GM21515 (cell line): ENCODE results near the gene MAN1C1.

Experiments used
- ATAC-seq: cut with Tn5 transposase; IDR thresholded peaks from one replicate; pipeline ENCODE4 v1.9.1; 2021; ENCODE audit not compliant: unreplicated experiment

MAN1C1 gene

GRCh38 chr1:25774206-25774803 lies 157.7 kb downstream of the MAN1C1 start:
- ATAC-seq = no peak

DNA sequence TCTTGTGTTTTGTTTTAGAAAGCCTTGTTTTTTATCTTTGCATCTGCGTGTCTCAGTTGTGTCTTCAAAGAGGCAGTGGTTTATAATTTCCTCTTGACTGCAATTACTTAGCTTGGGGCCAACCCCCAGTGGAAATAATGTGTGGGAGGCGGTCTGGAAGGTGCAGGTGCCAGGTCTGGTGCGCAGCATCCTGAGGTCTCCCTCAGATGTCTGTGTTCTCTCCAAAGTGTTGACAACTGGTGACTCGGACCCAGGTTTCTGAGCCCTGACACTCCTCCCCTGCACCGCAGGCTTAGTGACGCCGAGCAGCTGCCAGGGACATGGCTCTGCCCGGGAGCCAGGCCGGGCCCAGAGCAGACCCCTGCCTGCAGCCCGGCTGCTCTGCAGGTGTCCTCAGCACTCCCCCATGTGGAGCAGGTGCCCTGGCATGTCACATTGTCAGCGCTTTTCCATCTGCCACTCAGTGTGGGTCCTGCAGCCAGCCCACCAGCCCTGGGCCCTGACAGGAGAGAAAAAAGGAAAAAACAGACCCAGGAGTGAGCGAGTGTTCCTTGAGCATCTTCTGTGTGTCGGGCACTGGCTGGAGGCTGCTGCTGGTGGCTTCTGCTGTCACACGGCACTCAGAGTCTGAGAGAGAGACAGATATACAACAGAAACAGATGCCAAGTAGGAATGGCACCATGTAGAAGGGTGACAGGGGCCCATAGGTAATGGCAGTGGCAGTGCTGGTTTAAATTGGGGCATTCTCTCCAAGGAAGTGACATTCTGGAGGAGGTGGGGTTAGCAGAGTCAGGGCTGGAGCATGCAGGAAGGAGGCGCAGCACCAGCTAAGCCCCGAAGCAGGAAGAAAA lies 158.6 kb downstream of the MAN1C1 start:
- no peak for ATAC-seq

DNA sequence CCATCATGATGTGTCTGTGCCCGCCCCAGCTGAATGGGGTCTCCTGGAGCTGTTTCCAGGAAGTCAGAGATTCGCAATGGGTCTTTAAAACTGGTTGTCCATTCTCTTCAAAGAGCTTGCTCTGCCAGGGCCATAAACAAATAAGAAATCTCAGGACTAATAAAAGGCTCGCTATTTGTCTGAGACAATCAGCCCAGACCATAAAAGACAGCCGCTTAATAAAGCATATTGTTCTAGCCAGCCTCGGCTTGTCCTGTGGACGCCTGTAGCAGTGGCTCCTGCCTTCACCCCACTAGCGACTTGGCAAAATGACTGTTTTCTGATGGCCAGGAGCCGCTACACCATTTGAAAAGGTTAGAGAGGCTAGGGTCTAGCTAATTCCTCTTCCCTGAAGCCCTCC lies 162.8 kb downstream of the MAN1C1 start:
- no peak for ATAC-seq

DNA sequence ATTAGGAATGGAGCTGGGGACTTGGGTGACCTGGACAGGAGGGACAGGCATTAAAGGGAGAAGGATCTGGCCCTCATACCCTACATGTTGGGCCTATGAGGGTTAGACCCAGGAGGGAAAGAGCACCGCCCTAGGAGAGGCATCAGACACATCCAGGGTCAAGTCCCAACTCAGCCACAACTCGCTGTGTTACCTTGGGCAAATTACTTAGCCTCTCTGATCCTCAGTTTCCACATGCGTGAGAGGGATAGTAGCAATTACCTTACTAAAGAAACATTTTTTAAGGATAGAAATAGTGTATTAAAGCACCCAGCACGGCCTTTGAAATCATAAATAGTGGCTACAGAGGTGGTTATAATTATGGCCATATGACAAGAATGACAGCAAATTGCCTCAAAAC lies 163.3 kb downstream of the MAN1C1 start:
- no peak for ATAC-seq

- no peak for ATAC-seq
Observed at GRCh38 chr1:25780318-25781129, 163.9 kb downstream of the MAN1C1 start.

GRCh38 chr1:25781130-25781433 lies 164.5 kb downstream of the MAN1C1 start:
- ATAC-seq = no peak

GRCh38 chr1:25782608-25783201 lies 166.1 kb downstream of the MAN1C1 start:
- no peak for ATAC-seq

DNA sequence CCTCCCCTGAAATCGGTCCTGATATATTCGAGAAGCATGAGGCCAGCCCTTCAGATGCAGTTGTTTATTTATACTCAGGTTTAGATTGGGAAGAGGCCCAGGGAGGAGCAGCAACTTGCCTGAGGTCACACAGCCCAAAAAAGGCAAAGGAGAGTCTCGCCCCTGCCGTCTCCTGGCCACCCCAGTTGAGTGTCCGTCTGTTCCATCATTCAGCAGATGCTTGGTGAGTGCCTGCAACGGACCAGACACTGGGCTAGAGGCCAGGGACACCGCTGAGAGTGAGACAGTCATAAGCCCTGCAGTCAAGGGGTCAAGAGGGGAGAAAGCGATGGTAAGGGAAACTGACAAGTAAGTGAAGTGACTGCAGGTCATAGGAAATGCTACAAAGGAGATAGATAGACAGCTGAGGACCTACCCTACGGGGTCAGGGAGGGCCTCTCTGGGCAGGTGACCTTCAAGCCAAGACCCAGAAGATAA lies 168.0 kb downstream of the MAN1C1 start:
- ATAC-seq = no peak

GRCh38 chr1:25785333-25786067 lies 168.9 kb downstream of the MAN1C1 start:
- no peak for ATAC-seq

- ATAC-seq = no peak
Observed at GRCh38 chr1:25786887-25787759, 170.5 kb downstream of the MAN1C1 start.

GRCh38 chr1:25787760-25788166 lies 171.2 kb downstream of the MAN1C1 start:
- no peak for ATAC-seq

DNA sequence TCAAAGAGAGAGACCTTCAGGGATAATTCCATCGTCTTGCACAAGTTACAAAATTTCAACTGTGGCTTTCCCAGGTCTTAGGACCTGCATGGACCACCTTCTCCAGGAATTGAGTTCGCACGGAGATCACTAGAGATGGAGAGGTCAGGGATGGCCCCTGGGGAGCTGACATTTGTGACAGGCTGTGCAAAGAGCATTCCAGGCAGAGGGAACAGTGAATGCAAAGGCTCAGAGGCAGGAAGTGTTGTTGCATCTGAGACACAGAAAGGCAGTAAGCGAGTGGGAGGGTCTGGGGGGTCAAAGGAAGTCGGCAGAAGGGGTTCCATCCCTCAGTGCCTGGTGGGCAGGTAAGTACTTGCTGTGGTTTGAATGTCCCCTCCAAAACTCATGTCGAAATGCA lies 173.9 kb downstream of the MAN1C1 start:
- no peak for ATAC-seq

- ATAC-seq = no peak
Observed at GRCh38 chr1:25792115-25792514, 175.5 kb downstream of the MAN1C1 start.

- no peak for ATAC-seq
Observed at GRCh38 chr1:25793585-25794170, 177.1 kb downstream of the MAN1C1 start.

GRCh38 chr1:25794325-25794724 lies 177.7 kb downstream of the MAN1C1 start:
- no peak for ATAC-seq

GRCh38 chr1:25795211-25795610 lies 178.6 kb downstream of the MAN1C1 start:
- no peak for ATAC-seq

DNA sequence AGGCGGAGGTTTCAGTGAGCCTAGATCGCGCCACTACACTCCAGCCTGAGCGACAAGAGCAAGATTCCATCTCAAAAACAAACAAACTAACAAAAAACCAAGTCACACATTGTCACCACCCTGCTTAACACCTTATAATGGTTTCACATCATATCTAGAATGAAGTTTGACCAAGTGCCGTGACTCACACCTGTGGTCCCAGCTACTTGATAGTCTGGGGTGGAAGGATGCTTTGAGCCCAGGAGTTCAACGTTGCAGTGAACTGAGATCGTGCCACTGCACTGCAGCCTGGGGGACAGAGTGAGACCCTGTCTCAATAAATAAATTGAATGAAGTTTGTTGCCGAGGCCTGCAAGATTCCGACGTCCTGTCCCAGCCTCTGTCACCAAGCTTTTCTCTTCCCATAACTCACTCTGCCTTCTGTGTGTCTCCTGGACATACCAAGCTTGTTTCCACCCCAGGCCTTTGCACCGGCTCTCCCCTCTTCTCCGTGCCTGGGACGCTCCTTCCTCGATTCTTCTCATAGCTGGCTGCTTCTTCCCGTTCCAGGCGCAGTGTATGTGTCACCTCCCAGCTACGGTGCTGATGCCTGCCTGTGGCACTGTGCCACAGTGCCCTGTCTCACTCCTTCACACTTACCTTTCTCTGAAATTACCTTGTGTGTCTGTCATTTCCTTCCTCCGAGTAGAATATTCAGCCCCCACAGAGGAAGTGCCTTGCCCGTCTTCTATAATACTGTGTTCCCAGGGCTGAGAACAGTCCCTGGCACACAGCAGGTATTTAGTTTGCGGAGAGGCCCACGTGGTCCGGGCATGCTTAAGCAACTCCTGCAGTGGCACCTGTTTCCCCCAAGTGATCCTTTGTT lies 179.6 kb downstream of the MAN1C1 start:
- no peak for ATAC-seq

- ATAC-seq = no peak
Observed at GRCh38 chr1:25796811-25797458, 180.3 kb downstream of the MAN1C1 start.
